T-helper 1 cell treated with Interleukin-12 subunit alpha and Interleukin-12 subunit beta and Interleukin-4 antibody, amounts not matched to agents 30 μg/mL and 1 μg/mL, for 36 hours (primary cell): ENCODE data around the gene SOCS3.

Source experiments
- H3K27ac Mint-ChIP-seq: one replicate; pipeline ENCODE4 v1.8.0; 2021; ENCODE audit warnings: mild to moderate bottlenecking, mixed read lengths
- H3K27me3 Mint-ChIP-seq: one replicate; pipeline ENCODE4 v1.8.0; 2021; ENCODE audit warnings: low read depth, mixed read lengths
- H3K36me3 Mint-ChIP-seq: one replicate; pipeline ENCODE4 v1.8.0; 2021; ENCODE audit warnings: low read depth, mixed read lengths
- H3K4me1 Mint-ChIP-seq: one replicate; pipeline ENCODE4 v1.8.0; 2021; ENCODE audit warnings: low read depth, mixed read lengths
- H3K4me3 Mint-ChIP-seq: one replicate; pipeline ENCODE4 v1.8.0; 2021; ENCODE audit warnings: mild to moderate bottlenecking, moderate library complexity, mixed read lengths
- H3K9me3 Mint-ChIP-seq: one replicate; pipeline ENCODE4 v1.8.0; 2021; ENCODE audit warnings: mixed read lengths

SOCS3 gene

GRCh38 chr17:78324391-78325075, 35.3 kb downstream of the SOCS3 start:
- no peaks in the 10 kb centered on the region for H3K36me3 Mint-ChIP-seq
- no peaks in the 10 kb centered on the region for H3K27me3 Mint-ChIP-seq
- H3K27ac Mint-ChIP-seq = peak overlapping the region; percentile 74
- peaks cover 15% of the 10 kb centered on the region for H3K4me1 Mint-ChIP-seq
- peak overlapping the region; percentile 9 for H3K4me3 Mint-ChIP-seq
- no peaks in the 10 kb centered on the region for H3K9me3 Mint-ChIP-seq

DNA sequence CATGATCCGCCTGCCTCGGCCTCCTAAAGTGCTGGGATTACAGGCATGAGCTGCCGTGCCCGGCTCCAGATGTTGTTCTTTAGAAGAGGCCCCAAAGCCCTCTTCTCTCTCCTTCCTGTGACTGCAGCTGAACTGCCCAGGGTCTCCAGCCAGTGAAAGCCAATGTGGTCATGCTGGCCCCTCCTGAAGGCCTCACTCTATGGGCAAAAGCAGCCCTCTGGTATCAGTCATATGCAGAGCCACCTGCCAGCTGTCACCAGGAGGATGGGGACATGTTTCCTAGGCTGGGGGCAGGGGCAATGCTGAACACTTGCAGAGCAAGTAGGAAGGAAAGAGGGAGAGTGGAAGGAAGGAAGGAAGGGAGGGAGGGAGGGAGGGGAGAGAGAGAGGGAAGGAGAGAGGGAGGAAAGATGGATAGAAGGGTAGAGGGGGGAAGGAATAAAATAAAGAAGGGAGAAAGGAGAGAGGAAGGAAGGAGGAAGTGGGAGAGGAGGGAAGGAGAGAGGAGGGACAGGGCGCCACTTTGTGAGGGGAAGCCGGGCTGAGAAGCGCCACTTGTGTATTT, 36.0 kb downstream of the SOCS3 start:
- Mint-ChIP-seq H3K27me3 (no peaks in the 10 kb centered on the region), H3K4me3 (no peak overlapping the region), H3K36me3 (no peaks in the 10 kb centered on the region), H3K4me1 (peaks cover 12% of the 10 kb centered on the region), H3K27ac (peak overlapping the region; percentile 74), H3K9me3 (no peaks in the 10 kb centered on the region)

DNA sequence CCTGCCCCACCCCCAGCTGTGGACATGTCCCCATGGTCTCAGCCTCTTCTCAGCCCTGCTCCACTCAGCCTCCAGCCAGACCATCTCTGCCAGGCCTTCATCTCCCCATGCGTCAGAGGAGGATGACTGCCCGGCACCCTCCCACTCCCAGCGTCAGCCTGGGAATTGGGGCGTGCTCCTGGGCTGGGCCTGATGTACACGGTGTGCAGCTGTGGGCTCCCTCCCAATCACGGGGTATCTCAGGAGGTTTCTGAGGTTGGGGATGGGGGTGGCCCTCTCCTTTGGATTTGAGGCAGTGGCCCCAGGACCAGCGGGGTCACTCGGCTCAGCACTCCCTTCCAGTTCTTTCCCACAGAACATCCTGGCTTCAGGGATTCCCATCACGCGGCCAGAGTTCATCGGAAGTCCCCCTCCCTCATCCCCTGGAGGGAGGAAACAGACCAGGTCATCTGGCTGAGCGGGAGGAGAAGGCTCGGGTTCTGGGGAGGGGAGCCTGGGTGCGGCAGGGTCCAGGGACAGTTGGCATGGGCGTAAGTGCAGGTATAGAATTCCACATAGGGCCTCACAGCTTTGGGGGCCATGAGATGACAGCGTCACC, 36.9 kb downstream of the SOCS3 start:
- Mint-ChIP-seq H3K27me3 (no peaks in the 10 kb centered on the region), H3K27ac (no peak overlapping the region), H3K4me1 (peaks cover 10% of the 10 kb centered on the region), H3K9me3 (no peaks in the 10 kb centered on the region), H3K36me3 (no peaks in the 10 kb centered on the region), H3K4me3 (no peak overlapping the region)

DNA sequence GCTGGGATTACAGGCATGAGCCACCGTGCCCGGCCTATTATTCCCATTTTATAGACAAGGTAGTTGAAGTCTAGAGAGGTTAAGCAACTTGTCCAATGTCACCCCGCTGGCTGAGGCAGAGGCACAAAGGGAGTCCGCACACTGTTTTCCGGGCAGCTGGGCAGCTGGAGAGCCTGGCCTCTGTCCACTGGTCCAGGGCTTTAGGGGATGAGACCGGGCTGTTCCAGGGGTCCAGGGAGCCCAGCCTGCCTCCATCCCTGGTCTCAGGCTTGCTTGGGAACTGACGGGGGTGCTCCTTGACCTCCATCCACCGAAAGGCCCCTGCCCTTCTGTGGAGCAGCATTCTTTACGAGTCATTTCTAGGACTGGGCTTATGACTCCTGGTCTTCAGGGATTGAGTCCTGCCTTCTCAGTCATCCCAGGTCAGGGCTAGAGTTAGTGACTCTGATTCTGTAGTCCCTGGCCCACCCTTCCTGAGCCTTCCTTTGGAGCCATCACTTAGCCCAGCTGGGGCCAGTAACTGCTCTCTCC, 37.5 kb downstream of the SOCS3 start:
- Mint-ChIP-seq H3K4me1 (peaks cover 14% of the 10 kb centered on the region), H3K27ac (no peak overlapping the region), H3K4me3 (no peak overlapping the region), H3K9me3 (no peaks in the 10 kb centered on the region), H3K27me3 (no peaks in the 10 kb centered on the region), H3K36me3 (no peaks in the 10 kb centered on the region)

- H3K27me3 Mint-ChIP-seq = no peaks in the 10 kb centered on the region
- H3K36me3 Mint-ChIP-seq = no peaks in the 10 kb centered on the region
- H3K4me3 Mint-ChIP-seq = no peak overlapping the region
- H3K4me1 Mint-ChIP-seq = peaks cover 30% of the 10 kb centered on the region
- no peaks in the 10 kb centered on the region for H3K9me3 Mint-ChIP-seq
- H3K27ac Mint-ChIP-seq = no peak overlapping the region
These were observed 41.0 kb downstream of the SOCS3 start for GRCh38 chr17:78318843-78319242.

DNA sequence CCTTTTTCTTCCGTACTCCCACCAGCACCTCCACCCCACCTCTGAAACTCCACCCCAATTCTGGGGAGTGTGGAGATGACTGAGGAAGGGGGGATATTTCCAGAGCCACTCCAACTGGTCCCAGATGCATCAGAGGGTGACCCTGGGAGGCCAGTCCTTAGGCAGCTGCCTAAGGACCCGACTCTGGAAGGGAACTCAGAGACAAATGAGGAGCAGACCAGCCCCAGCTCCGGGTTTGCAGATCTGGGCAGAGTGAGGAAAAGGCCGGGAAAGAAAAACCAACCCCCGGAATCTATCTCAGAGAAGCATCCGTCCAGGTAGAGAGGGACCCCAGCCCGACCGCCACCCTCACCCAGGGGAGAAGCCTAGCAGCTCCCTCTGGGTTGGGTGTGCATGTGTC, 41.5 kb downstream of the SOCS3 start:
- Mint-ChIP-seq H3K9me3 (no peaks in the 10 kb centered on the region), H3K4me1 (peaks cover 31% of the 10 kb centered on the region), H3K27ac (no peak overlapping the region), H3K36me3 (no peaks in the 10 kb centered on the region), H3K27me3 (no peaks in the 10 kb centered on the region), H3K4me3 (no peak overlapping the region)

GRCh38 chr17:78317794-78318400, 42.0 kb downstream of the SOCS3 start:
- H3K27ac Mint-ChIP-seq = peak overlapping the region; percentile 41
- H3K4me1 Mint-ChIP-seq = peaks cover 36% of the 10 kb centered on the region
- H3K36me3 Mint-ChIP-seq = no peaks in the 10 kb centered on the region
- H3K4me3 Mint-ChIP-seq = no peak overlapping the region
- H3K9me3 Mint-ChIP-seq = no peaks in the 10 kb centered on the region
- no peaks in the 10 kb centered on the region for H3K27me3 Mint-ChIP-seq

- Mint-ChIP-seq H3K4me1 (peaks cover 42% of the 10 kb centered on the region), H3K9me3 (no peaks in the 10 kb centered on the region), H3K27ac (peak overlapping the region; percentile 41), H3K4me3 (peak overlapping the region; percentile 8), H3K27me3 (no peaks in the 10 kb centered on the region), H3K36me3 (no peaks in the 10 kb centered on the region)
These were observed 42.7 kb downstream of the SOCS3 start for GRCh38 chr17:78316867-78317789.

- Mint-ChIP-seq H3K9me3 (no peaks in the 10 kb centered on the region), H3K27ac (peak overlapping the region; percentile 85), H3K27me3 (peaks cover 2% of the 10 kb centered on the region), H3K36me3 (no peaks in the 10 kb centered on the region), H3K4me1 (peaks cover 44% of the 10 kb centered on the region), H3K4me3 (peak overlapping the region; percentile 76)
These were observed 43.6 kb downstream of the SOCS3 start for GRCh38 chr17:78316115-78316866.

GRCh38 chr17:78315355-78316114, 44.3 kb downstream of the SOCS3 start:
- peaks cover 4% of the 10 kb centered on the region for H3K27me3 Mint-ChIP-seq
- no peaks in the 10 kb centered on the region for H3K9me3 Mint-ChIP-seq
- H3K4me1 Mint-ChIP-seq = peaks cover 44% of the 10 kb centered on the region
- H3K27ac Mint-ChIP-seq = peak overlapping the region; percentile 85
- peak overlapping the region; percentile 76 for H3K4me3 Mint-ChIP-seq
- H3K36me3 Mint-ChIP-seq = no peaks in the 10 kb centered on the region

DNA sequence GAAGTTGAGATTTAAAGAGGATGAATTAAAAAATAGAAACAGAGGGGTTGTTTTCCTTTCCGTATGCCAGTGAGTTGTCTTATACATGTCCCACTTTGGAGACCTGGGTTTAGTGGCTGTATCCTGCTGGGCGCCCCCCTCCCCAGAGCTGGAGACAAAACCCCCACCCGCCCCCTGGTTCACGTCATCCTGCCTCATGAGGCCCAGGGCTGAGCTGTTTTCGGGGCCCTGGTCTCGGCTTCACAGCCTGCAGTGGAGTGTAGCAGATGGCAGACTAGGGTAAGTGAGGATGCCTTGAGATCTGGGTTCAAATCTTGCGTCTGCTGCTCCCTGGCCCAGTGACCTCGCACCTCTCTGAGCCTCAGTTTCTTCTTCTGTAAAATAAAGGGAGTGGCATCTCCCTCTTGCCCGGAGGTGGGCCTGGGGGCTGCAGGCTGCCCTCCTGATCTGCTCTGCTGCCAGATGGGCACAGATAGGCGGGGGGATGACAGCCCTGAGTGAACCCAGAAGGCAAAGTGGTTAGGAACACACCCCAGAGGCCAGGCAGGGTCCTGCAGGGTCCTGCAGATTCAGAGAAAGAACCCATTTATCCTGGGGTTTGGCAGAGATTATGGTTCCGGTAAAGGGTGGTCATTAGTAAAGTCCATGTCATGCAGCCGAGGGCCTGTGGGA, 45.1 kb downstream of the SOCS3 start:
- Mint-ChIP-seq H3K36me3 (no peaks in the 10 kb centered on the region), H3K4me3 (peak overlapping the region; percentile 76), H3K9me3 (no peaks in the 10 kb centered on the region), H3K27me3 (peaks cover 4% of the 10 kb centered on the region), H3K4me1 (peaks cover 44% of the 10 kb centered on the region), H3K27ac (peak overlapping the region; percentile 85)

DNA sequence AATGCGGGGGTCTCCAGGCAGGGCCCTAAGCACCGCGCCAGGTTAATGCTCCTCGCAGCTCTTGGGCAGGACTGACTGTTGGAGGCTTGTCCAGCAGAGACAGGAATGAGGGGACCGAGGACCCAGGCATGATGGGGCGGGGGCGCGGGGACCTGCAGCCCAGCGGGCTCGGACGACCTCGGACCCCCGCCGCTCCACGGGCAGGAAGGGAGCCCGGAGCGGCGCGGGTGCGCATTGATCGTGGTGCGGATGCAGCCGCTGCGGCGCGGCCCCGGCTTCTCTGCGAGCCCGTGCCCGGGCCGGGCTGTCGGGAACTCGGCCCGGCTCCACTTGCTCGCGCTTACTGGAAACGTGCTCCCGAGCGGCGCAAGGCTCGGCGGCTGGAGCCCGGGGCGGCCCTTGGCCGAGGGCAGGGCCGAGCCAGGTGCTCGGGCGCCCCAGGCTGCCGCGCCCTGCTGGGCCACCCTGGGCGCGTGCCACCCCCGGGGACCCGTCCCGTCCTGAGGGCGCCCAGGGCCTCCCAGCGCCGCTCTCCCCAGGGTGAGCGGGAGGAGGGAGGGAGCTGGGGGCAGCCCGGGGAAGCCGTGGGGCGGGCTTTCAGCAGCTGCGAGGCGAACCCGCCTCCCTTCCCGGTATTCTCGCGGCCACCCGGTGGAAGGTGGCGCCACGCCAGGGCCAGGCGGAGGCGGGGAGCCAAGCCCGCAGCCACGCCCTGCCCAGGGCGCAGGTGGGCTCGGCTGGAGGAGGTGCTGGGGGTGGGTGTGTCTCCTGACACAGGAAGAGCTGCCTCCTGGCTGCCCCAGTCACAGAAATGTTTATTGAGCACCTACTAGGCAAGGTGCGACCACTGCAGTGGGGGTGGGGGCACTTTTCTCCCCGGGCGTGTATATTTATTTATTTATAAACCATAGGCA, 45.9 kb downstream of the SOCS3 start:
- peak overlapping the region; percentile 78 for H3K4me3 Mint-ChIP-seq
- no peaks in the 10 kb centered on the region for H3K9me3 Mint-ChIP-seq
- peak overlapping the region; percentile 77 for H3K27ac Mint-ChIP-seq
- H3K4me1 Mint-ChIP-seq = peaks cover 44% of the 10 kb centered on the region
- H3K27me3 Mint-ChIP-seq = peaks cover 4% of the 10 kb centered on the region
- H3K36me3 Mint-ChIP-seq = no peaks in the 10 kb centered on the region
